Endothelial cell of umbilical vein (primary cell): ENCODE measurements around the gene NKRF. TPM values are rescaled to one million over a fixed set of nuclear protein-coding genes. Genes with fewer than 3 reads are reported as not detected.

Experiments used
- BruUV-seq: library from RNA; stranded (reverse); fragments of 400-500 nt; replicated peaks from 2 replicates; lab custom pipeline; 2021; lab: Mats Ljungman, UMichigan
- CTCF ChIA-PET: fragments of 300-600, 350-600 bp; sonication (Branson Sonifier 250); formaldehyde crosslinking; loops from one replicate; lab custom pipeline; 2021; ENCODE audit warnings: antibody characterized with exemption, inconsistent platforms; lab: Charles Lee
- POLR2A ChIA-PET: fragments of 300-600, 350-600 bp; sonication (Branson Sonifier 250); formaldehyde crosslinking; loops from one replicate; lab custom pipeline; 2021; ENCODE audit warnings: antibody characterized with exemption, inconsistent platforms; lab: Charles Lee
- DNase-seq: peaks from one replicate; pipeline ENCODE4 v3.0.0-alpha.2; 2011; ENCODE audit warnings: low read depth, low spot score
- FAIRE-seq: peaks from 2 replicates; lab custom pipeline; 2011; peaks lifted over from hg19 to GRCh38; lab: Jason Lieb, UNC
- H2AFZ ChIP-seq: 2 replicates; pipeline ENCODE4 v1.6.0; 2012; ENCODE audit warnings: low read depth, low read length, control low read depth, inconsistent platforms
- H3K27ac ChIP-seq: 2 replicates; pipeline ENCODE4 v1.5.1; 2011; ENCODE audit warnings: low read depth, mild to moderate bottlenecking, control low read depth, low read length, moderate library complexity; ENCODE audit not compliant: insufficient read depth
- H3K27me3 ChIP-seq, 2 experiments: 2 replicates each; pipeline versions ENCODE4 v1.6.0 to v1.6.1; 2011; ENCODE audit warnings: low read length in 2 of 2, mixed read lengths in 1 of 2; ENCODE audit not compliant: control insufficient read depth in 2 of 2, insufficient read depth in 2 of 2
- H3K36me3 ChIP-seq, 2 experiments: 2 replicates in 1 of 2; 3 replicates in 1 of 2; pipeline ENCODE4 v1.5.1; 2011; ENCODE audit warnings: low read length in 2 of 2, mild to moderate bottlenecking in 1 of 2, moderate library complexity in 1 of 2; ENCODE audit not compliant: control insufficient read depth in 2 of 2, insufficient read depth in 2 of 2; ENCODE audit errors: extremely low read depth in 1 of 2
- H3K4me1 ChIP-seq: 3 replicates; pipeline ENCODE4 v1.5.1; 2011; ENCODE audit warnings: mild to moderate bottlenecking, low read length; ENCODE audit not compliant: control insufficient read depth, insufficient read depth; ENCODE audit errors: extremely low read depth
- H3K4me2 ChIP-seq: 2 replicates; pipeline ENCODE4 v1.6.1; 2011; ENCODE audit warnings: low read length, control low read depth, mixed read lengths; ENCODE audit not compliant: insufficient read depth
- H3K4me3 ChIP-seq, 3 experiments: fragments of 200-600 bp in 1 of 3; sonication (generic), shearing (Covaris generic) in 1 of 3; replicated peaks in 1 of 3; 2 replicates each; pipeline ENCODE4 v1.5.1; 2011 to 2016; ENCODE audit warnings: control low read depth in 3 of 3, low read length in 3 of 3, mild to moderate bottlenecking in 2 of 3, inconsistent platforms in 1 of 3, low read depth in 1 of 3, moderate library complexity in 1 of 3; ENCODE audit not compliant: insufficient read depth in 1 of 3
- H3K79me2 ChIP-seq: 2 replicates; pipeline ENCODE4 v1.6.0; 2012; ENCODE audit warnings: low read length, inconsistent platforms; ENCODE audit not compliant: control insufficient read depth, insufficient read depth
- H3K9ac ChIP-seq: replicated peaks from 2 replicates; pipeline ENCODE3; 2011; ENCODE audit warnings: low read length, control low read depth; ENCODE audit not compliant: insufficient read depth; ENCODE audit errors: extremely low read depth
- H3K9me1 ChIP-seq: replicated peaks from 3 replicates; pipeline ENCODE4 v1.6.0; 2011; ENCODE audit warnings: mild to moderate bottlenecking, low read length; ENCODE audit not compliant: control insufficient read depth, insufficient read depth; ENCODE audit errors: extremely low read depth
- H3K9me3 ChIP-seq: replicated peaks from 2 replicates; pipeline ENCODE4 v1.5.1; 2012; ENCODE audit warnings: low read length, inconsistent platforms; ENCODE audit not compliant: control insufficient read depth, insufficient read depth
- H4K20me1 ChIP-seq: replicated peaks from 2 replicates; pipeline ENCODE3; 2011; ENCODE audit warnings: mild to moderate bottlenecking, low read length; ENCODE audit not compliant: control insufficient read depth, insufficient read depth; ENCODE audit errors: extremely low read depth
- EZH2 ChIP-seq: IDR thresholded peaks from 2 replicates; pipeline ENCODE4 v1.6.1; 2012; ENCODE audit warnings: borderline replicate concordance, low read depth, mild to moderate bottlenecking, moderate library complexity, low read length, inconsistent platforms; ENCODE audit not compliant: severe bottlenecking
- FOS ChIP-seq: IDR thresholded peaks from 2 replicates; pipeline ENCODE4 v1.6.1; 2011; ENCODE audit warnings: mild to moderate bottlenecking, low read length, moderate library complexity, borderline replicate concordance; ENCODE audit not compliant: insufficient read depth
- GATA2 ChIP-seq: IDR thresholded peaks from 2 replicates; pipeline ENCODE4 v1.7.0; 2011; ENCODE audit warnings: low read depth, mild to moderate bottlenecking, moderate library complexity, mixed read lengths, low read length; ENCODE audit not compliant: insufficient read length, insufficient read depth
- JUN ChIP-seq: IDR thresholded peaks from 2 replicates; pipeline ENCODE4 v1.6.1; 2011; ENCODE audit warnings: borderline replicate concordance, low read depth; ENCODE audit not compliant: insufficient read length, insufficient read depth
- MYC ChIP-seq: IDR thresholded peaks from one replicate; pipeline ENCODE4 v1.6.1; 2011; ENCODE audit warnings: mild to moderate bottlenecking, low read depth, low read length
- POLR2A ChIP-seq: IDR thresholded peaks from 2 replicates; pipeline ENCODE4 v1.6.1; 2012; ENCODE audit warnings: low read depth, mild to moderate bottlenecking, control low read depth, low read length
- POLR2AphosphoS5 ChIP-seq: IDR thresholded peaks from 2 replicates; pipeline ENCODE4 v1.6.1; 2012; ENCODE audit warnings: low read depth, mild to moderate bottlenecking, control low read depth, low read length, moderate library complexity; ENCODE audit not compliant: insufficient read depth
- dilution Hi-C: fragments of 300-500 bp; cut with MboI; formaldehyde crosslinking; loops from one replicate; pipeline ENCODE4 v1.15.0; 2019; ENCODE audit warnings: low sequenced_read_pairs; ENCODE audit not compliant: extremely low pct_ligation_motif_present
- intact Hi-C: fragments of 100-400 bp; cut with micrococcal nuclease; formaldehyde crosslinking; loops from one replicate; pipeline ENCODE4 v1.10.0; 2022
- polyA plus RNA-seq, 4 experiments: library from polyadenylated mRNA; depleted of rRNA in 3 of 4; stranded (reverse) in 3 of 4; unstranded in 1 of 4; fragments of >200 nt; gene quantifications; 2 replicates each; pipeline versions ENCODE4 v1.2.1 to v1.2.3, GENCODE V29; 2011 to 2012; ENCODE audit warnings: missing spikeins in 1 of 4
- total RNA-seq: library from RNA; stranded (reverse); gene quantifications from 2 replicates; pipeline ENCODE4 v1.2.3, GENCODE V29; 2021
- TF ChIP-seq, protein P1 (sequence below), 2 donors: IDR thresholded peaks; 1 replicate in 1 of 2; 2 replicates in 1 of 2; pipeline ENCODE4 v1.5.1; 2011; ENCODE audit warnings: low read length in 2 of 2, mild to moderate bottlenecking in 2 of 2, moderate library complexity in 2 of 2, control low read depth in 1 of 2, inconsistent platforms in 1 of 2, low read depth in 1 of 2; ENCODE audit not compliant: insufficient read depth in 1 of 2; ENCODE audit errors: extremely low read depth in 1 of 2
- TF ChIP-seq, protein P2 (sequence below): IDR thresholded peaks from 2 replicates; pipeline ENCODE4 v1.6.1; 2011; ENCODE audit not compliant: insufficient read depth, insufficient read length

NKRF gene
- total and polyA plus RNA-seq, 2 donors (not counting 3 experiments of a cell fraction or from before 2014, with no cell fraction given), result 2.8 to 12.0 TPM

GRCh38 chrX:119647552-119648420, 41.6 kb upstream of the NKRF start:
- FAIRE-seq, result peak; percentile 12
- intact Hi-C loops, result no loop called here
- no peak for TF ChIP-seq JUN
- TF ChIP-seq POLR2A, result no peak
- TF ChIP-seq FOS, result no peak
- no peak for TF ChIP-seq GATA2
- TF ChIP-seq EZH2, result no peak
- no peak for TF ChIP-seq POLR2AphosphoS5
- TF ChIP-seq, protein P1, sequence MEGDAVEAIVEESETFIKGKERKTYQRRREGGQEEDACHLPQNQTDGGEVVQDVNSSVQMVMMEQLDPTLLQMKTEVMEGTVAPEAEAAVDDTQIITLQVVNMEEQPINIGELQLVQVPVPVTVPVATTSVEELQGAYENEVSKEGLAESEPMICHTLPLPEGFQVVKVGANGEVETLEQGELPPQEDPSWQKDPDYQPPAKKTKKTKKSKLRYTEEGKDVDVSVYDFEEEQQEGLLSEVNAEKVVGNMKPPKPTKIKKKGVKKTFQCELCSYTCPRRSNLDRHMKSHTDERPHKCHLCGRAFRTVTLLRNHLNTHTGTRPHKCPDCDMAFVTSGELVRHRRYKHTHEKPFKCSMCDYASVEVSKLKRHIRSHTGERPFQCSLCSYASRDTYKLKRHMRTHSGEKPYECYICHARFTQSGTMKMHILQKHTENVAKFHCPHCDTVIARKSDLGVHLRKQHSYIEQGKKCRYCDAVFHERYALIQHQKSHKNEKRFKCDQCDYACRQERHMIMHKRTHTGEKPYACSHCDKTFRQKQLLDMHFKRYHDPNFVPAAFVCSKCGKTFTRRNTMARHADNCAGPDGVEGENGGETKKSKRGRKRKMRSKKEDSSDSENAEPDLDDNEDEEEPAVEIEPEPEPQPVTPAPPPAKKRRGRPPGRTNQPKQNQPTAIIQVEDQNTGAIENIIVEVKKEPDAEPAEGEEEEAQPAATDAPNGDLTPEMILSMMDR (IDR thresholded peaks at IDR 0.05; ENCODE audit: extremely low read depth in 1 of 2, insufficient read depth in 1 of 2, low read depth in 1 of 2, low read length in 2 of 2), result no peak
- TF ChIP-seq MYC, result no peak
- TF ChIP-seq, protein P2, sequence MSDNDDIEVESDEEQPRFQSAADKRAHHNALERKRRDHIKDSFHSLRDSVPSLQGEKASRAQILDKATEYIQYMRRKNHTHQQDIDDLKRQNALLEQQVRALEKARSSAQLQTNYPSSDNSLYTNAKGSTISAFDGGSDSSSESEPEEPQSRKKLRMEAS, result no peak
- no peak for DNase-seq
- Histone ChIP-seq H3K27ac (no peak overlapping the region), H3K36me3 (no peaks in the 10 kb centered on the region), H4K20me1 (no peaks in the 10 kb centered on the region), H2AFZ (no peak overlapping the region), H3K4me2 (no peak overlapping the region), H3K9me3 (no peaks in the 10 kb centered on the region), H3K9ac (no peak overlapping the region), H3K4me3 (no peak overlapping the region), H3K79me2 (no peaks in the 10 kb centered on the region), H3K4me1 (peaks cover 3% of the 10 kb centered on the region), H3K27me3 (no peaks in the 10 kb centered on the region), H3K9me1 (no peaks in the 10 kb centered on the region)
- no TSS peak for BruUV-seq
- dilution Hi-C loops, result no loop called here
- POLR2A ChIA-PET, result no interaction called here
- CTCF ChIA-PET, result no interaction called here
